HuH-7.5 (cell line): ENCODE data around the gene PRDM11.
A peak's percentile ranks its signal among the peaks of the same experiment; 100 is the strongest.

Source experiments
- DNase-seq: peaks from one replicate; pipeline ENCODE4 v3.0.0; 2011; ENCODE audit warnings: low spot score

PRDM11 gene

GRCh38 chr11:45142241-45143055 is 4.0 kb upstream of the PRDM11 start:
- DNase-seq: no peak

- no peak for DNase-seq
Measured at GRCh38 chr11:45143494-45143893, 2.9 kb upstream of the PRDM11 start.

GRCh38 chr11:45144126-45145082 is 2.0 kb upstream of the PRDM11 start:
- no peak for DNase-seq

- no peak for DNase-seq
Measured at GRCh38 chr11:45145083-45145378, 1.4 kb upstream of the PRDM11 start.

GRCh38 chr11:45145379-45146071 is 914 bp upstream of the PRDM11 start:
- peak; percentile 33 for DNase-seq

- DNase-seq: peak; percentile 95
Measured at GRCh38 chr11:45147017-45147728, 734 bp downstream of the PRDM11 start.

- DNase-seq: no peak
Measured at GRCh38 chr11:45147891-45148675, 1.6 kb downstream of the PRDM11 start.

- DNase-seq: no peak
Measured at GRCh38 chr11:45149483-45150056, 3.1 kb downstream of the PRDM11 start.

- no peak for DNase-seq
Measured at GRCh38 chr11:45150301-45150700, 3.9 kb downstream of the PRDM11 start.

- DNase-seq: no peak
Measured at GRCh38 chr11:45150943-45151342, 4.5 kb downstream of the PRDM11 start.

GRCh38 chr11:45151362-45151982 is 5.0 kb downstream of the PRDM11 start:
- no peak for DNase-seq

GRCh38 chr11:45152740-45153595 is 6.5 kb downstream of the PRDM11 start:
- no peak for DNase-seq

GRCh38 chr11:45154276-45154675 is 7.8 kb downstream of the PRDM11 start:
- no peak for DNase-seq

- DNase-seq: no peak
Measured at GRCh38 chr11:45155058-45155551, 8.7 kb downstream of the PRDM11 start.

- no peak for DNase-seq
Measured at GRCh38 chr11:45155627-45156180, 9.3 kb downstream of the PRDM11 start.

- no peak for DNase-seq
Measured at GRCh38 chr11:45156201-45156600, 9.8 kb downstream of the PRDM11 start.

- DNase-seq: no peak
Measured at GRCh38 chr11:45156741-45157140, 10.3 kb downstream of the PRDM11 start.
